Measurements from ENCODE around the gene AKT2. TPM values are rescaled to one million over a fixed set of nuclear protein-coding genes. Genes with fewer than 3 reads are reported as not detected.

AKT2 gene
- total RNA-seq, 1 experiment from 2014 or later, result 150 TPM

DNA sequence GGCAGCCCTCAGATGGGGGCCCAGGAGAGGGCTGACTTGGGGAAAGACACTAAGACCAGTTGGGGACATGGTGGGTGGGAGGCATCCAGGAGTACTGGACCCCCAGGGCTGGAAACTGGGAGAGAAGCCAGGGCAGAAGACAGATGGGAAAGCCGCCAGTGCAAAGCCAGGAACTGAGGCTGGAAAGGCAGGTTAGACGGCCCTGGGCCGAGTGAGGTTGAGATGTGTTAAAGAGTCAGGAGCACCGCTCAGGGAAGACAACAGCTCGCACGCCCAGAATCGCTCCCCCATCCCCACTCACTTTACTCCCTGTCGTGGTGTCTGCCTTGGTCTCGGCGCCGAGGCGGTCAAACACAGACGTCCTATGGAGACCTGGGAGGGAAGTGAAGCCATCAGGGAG is 38.6 kb upstream of the AKT2 start:
- H3K4me1 ChIP-seq (ENCODE audit: insufficient read depth, low read length), result no peaks in the 10 kb centered on the region
- H2BK15ac ChIP-seq (ENCODE audit: low read depth, low read length), result no peak overlapping the region
- H3T11ph ChIP-seq (ENCODE audit: low read length), result no peak overlapping the region
- H4K91ac ChIP-seq (ENCODE audit: insufficient read length, low read depth, low read length), result no peak overlapping the region
- H3K27me3 ChIP-seq (ENCODE audit: insufficient read depth, low read length), result no peaks in the 10 kb centered on the region; the same call in 1 of the 2 replicates
- H3K27ac ChIP-seq (ENCODE audit: insufficient read length, low read depth, low read length), result no peak overlapping the region
- H4K8ac ChIP-seq (replicated peaks; ENCODE audit: insufficient read length, low read depth, low read length), result no peak overlapping the region
- no peak overlapping the region for H3K56ac ChIP-seq (ENCODE audit: insufficient read length, low read depth, low read length)
- Mint-ChIP-seq H3K4me3 (no peak overlapping the region), H3K27me3 (ENCODE audit: low read depth) (no peaks in the 10 kb centered on the region), H3K36me3 (ENCODE audit: insufficient read depth in 1 of 3, low read depth in 3 of 3) (peaks cover 11 to 79% (median 62%) of the 10 kb centered on the region in 3 experiments; a peak in 6 of 7 replicates), H3K4me1 (peaks cover 0 to under 1% of the 10 kb centered on the region in 2 experiments; a peak in 1 of 4 replicates), H3K9me3 (no peaks in the 10 kb centered on the region; a peak in 1 of 5 replicates), H3K27ac (no peak overlapping the region; a peak in 1 of 7 replicates)
- no CpG with 5 or more reads among the region's 13 CpGs for WGBS (ENCODE audit: extremely low coverage, insufficient read length, low lambda C conversion rate)
- no peak overlapping the region for H3K4ac ChIP-seq (ENCODE audit: low read depth, low read length)
- H3K4me2 ChIP-seq (ENCODE audit: insufficient read depth, insufficient read length, low read length), result no peak overlapping the region
- no peaks in the 10 kb centered on the region for H4K20me1 ChIP-seq (ENCODE audit: control insufficient read depth, insufficient read depth, insufficient read length)
- H3K79me1 ChIP-seq (ENCODE audit: insufficient read depth, low read depth, low read length, poor library complexity, severe bottlenecking), result no peaks in the 10 kb centered on the region
- no peak overlapping the region for H2AFZ ChIP-seq (ENCODE audit: low read length)
- no peaks in the 10 kb centered on the region for H3K79me2 ChIP-seq (ENCODE audit: insufficient read depth, low read length)
- no peak overlapping the region for H3K9ac ChIP-seq (ENCODE audit: extremely low read depth, insufficient read length, low read length)
- no peak overlapping the region for H4K5ac ChIP-seq (ENCODE audit: insufficient read length, low read depth, low read length)
- no peak overlapping the region for H3K14ac ChIP-seq (ENCODE audit: insufficient read depth, low read length)
- H2BK20ac ChIP-seq (ENCODE audit: low read depth, low read length, poor library complexity, severe bottlenecking), result no peak overlapping the region
- no peaks in the 10 kb centered on the region for H3K9me3 ChIP-seq (ENCODE audit: control insufficient read depth, low read depth, low read length)
- H2BK12ac ChIP-seq (ENCODE audit: insufficient read length, low read depth, low read length), result no peak overlapping the region
- no peaks in the 10 kb centered on the region for H3K23me2 ChIP-seq (ENCODE audit: insufficient read length, low read depth, low read length, poor library complexity, severe bottlenecking)
- H3K23ac ChIP-seq (ENCODE audit: insufficient read length, low read depth, low read length), result no peak overlapping the region
- no peak overlapping the region for H2BK120ac ChIP-seq (ENCODE audit: low read depth, low read length, poor library complexity, severe bottlenecking)
- H2AK5ac ChIP-seq (ENCODE audit: insufficient read length, low read length), result no peak overlapping the region
- TF ChIP-seq, protein P1, sequence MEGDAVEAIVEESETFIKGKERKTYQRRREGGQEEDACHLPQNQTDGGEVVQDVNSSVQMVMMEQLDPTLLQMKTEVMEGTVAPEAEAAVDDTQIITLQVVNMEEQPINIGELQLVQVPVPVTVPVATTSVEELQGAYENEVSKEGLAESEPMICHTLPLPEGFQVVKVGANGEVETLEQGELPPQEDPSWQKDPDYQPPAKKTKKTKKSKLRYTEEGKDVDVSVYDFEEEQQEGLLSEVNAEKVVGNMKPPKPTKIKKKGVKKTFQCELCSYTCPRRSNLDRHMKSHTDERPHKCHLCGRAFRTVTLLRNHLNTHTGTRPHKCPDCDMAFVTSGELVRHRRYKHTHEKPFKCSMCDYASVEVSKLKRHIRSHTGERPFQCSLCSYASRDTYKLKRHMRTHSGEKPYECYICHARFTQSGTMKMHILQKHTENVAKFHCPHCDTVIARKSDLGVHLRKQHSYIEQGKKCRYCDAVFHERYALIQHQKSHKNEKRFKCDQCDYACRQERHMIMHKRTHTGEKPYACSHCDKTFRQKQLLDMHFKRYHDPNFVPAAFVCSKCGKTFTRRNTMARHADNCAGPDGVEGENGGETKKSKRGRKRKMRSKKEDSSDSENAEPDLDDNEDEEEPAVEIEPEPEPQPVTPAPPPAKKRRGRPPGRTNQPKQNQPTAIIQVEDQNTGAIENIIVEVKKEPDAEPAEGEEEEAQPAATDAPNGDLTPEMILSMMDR (conservative IDR thresholded peaks at IDR 0.05), result no peak
- no peak overlapping the region for H3K18ac ChIP-seq (ENCODE audit: insufficient read length, low read depth, low read length)
- no peak for DNase-seq
- no peak overlapping the region for H2BK5ac ChIP-seq (ENCODE audit: insufficient read length, low read length)
